ENCODE data around the gene ZNF282. TPM values are rescaled to one million over a fixed set of nuclear protein-coding genes. Genes with fewer than 3 reads are reported as not detected.
"Not testable (repeated sequence)": the region's sequence is repeated elsewhere in the genome, so short reads cannot be mapped to it uniquely, and the experiment has no call there.

Gene ZNF282
- total RNA-seq, 1 experiment from 2014 or later, result 38.2 TPM

GRCh38 chr7:149232362-149232761, 37.0 kb downstream of the ZNF282 start:
- BruUV-seq (replicated peaks), result no TSS peak
- TF ChIP-seq CTCF (conservative IDR thresholded peaks at IDR 0.05; ENCODE audit: low read depth, low read length) (no peak), EZH2 (IDR thresholded peaks at IDR 0.05; ENCODE audit: borderline replicate concordance, low read depth, low read length, poor library complexity, severe bottlenecking) (no peak)
- Histone ChIP-seq H3K36me3 (ENCODE audit: insufficient read depth, low read length, poor library complexity, severe bottlenecking) (no peaks in the 10 kb centered on the region), H3K4me3 (ENCODE audit: low read depth, low read length, poor library complexity, severe bottlenecking) (no peak overlapping the region), H3K4me1 (ENCODE audit: insufficient read depth, low read length, poor library complexity, severe bottlenecking) (peaks cover 10% of the 10 kb centered on the region), H3K27ac (ENCODE audit: low read depth, low read length, poor library complexity, severe bottlenecking) (no peak overlapping the region), H3K9me3 (ENCODE audit: low read depth, low read length, poor library complexity, severe bottlenecking) (no peaks in the 10 kb centered on the region), H3K27me3 (replicated peaks; ENCODE audit: insufficient read depth, low read depth, low read length, poor library complexity) (no peaks in the 10 kb centered on the region)
- CTCF ChIA-PET, result no interaction called here
- DNase-seq (ENCODE audit: low spot score), result no peak
- POLR2A ChIA-PET (ENCODE audit: low non-redundant PET), result no interaction called here
- intact Hi-C loops (cut with micrococcal nuclease; ENCODE audit: unreplicated experiment), result no loop called here

- H3K4me3 ChIP-seq (ENCODE audit: low read depth, low read length, poor library complexity, severe bottlenecking); intact Hi-C loops (cut with micrococcal nuclease; ENCODE audit: unreplicated experiment); POLR2A ChIA-PET (ENCODE audit: low non-redundant PET); DNase-seq (ENCODE audit: low spot score); H3K27ac ChIP-seq (ENCODE audit: low read depth, low read length, poor library complexity, severe bottlenecking); H3K27me3 ChIP-seq (replicated peaks; ENCODE audit: insufficient read depth, low read depth, low read length, poor library complexity); H3K9me3 ChIP-seq (ENCODE audit: low read depth, low read length, poor library complexity, severe bottlenecking); H3K4me1 ChIP-seq (ENCODE audit: insufficient read depth, low read length, poor library complexity, severe bottlenecking); BruUV-seq (replicated peaks); CTCF ChIA-PET; H3K36me3 ChIP-seq (ENCODE audit: insufficient read depth, low read length, poor library complexity, severe bottlenecking): not testable (repeated sequence)
Measured at GRCh38 chr7:149233655-149234204, 38.4 kb downstream of the ZNF282 start.

GRCh38 chr7:149237502-149237901, 42.2 kb downstream of the ZNF282 start:
- no TSS peak for BruUV-seq (replicated peaks)
- CTCF ChIA-PET, result no interaction called here
- POLR2A ChIA-PET (ENCODE audit: low non-redundant PET), result no interaction called here
- no peak overlapping the region for H3K27ac ChIP-seq (ENCODE audit: low read depth, low read length, poor library complexity, severe bottlenecking)
- H3K27me3 ChIP-seq (replicated peaks; ENCODE audit: insufficient read depth, low read depth, low read length, poor library complexity), result no peaks in the 10 kb centered on the region
- no peak overlapping the region for H3K4me3 ChIP-seq (ENCODE audit: low read depth, low read length, poor library complexity, severe bottlenecking)
- intact Hi-C loops (cut with micrococcal nuclease; ENCODE audit: unreplicated experiment), result no loop called here
- peaks cover under 1% of the 10 kb centered on the region for H3K9me3 ChIP-seq (ENCODE audit: low read depth, low read length, poor library complexity, severe bottlenecking)
- no peak for DNase-seq (ENCODE audit: low spot score)
- H3K4me1 ChIP-seq (ENCODE audit: insufficient read depth, low read length, poor library complexity, severe bottlenecking), result no peaks in the 10 kb centered on the region
- TF ChIP-seq CTCF (conservative IDR thresholded peaks at IDR 0.05; ENCODE audit: low read depth, low read length), result no peak
- TF ChIP-seq EZH2 (IDR thresholded peaks at IDR 0.05; ENCODE audit: borderline replicate concordance, low read depth, low read length, poor library complexity, severe bottlenecking), result no peak
- H3K36me3 ChIP-seq (ENCODE audit: insufficient read depth, low read length, poor library complexity, severe bottlenecking), result no peaks in the 10 kb centered on the region

GRCh38 chr7:149238051-149238450, 42.7 kb downstream of the ZNF282 start:
- Histone ChIP-seq H3K4me3 (ENCODE audit: low read depth, low read length, poor library complexity, severe bottlenecking) (no peak overlapping the region), H3K36me3 (ENCODE audit: insufficient read depth, low read length, poor library complexity, severe bottlenecking) (no peaks in the 10 kb centered on the region), H3K27ac (ENCODE audit: low read depth, low read length, poor library complexity, severe bottlenecking) (no peak overlapping the region), H3K27me3 (replicated peaks; ENCODE audit: insufficient read depth, low read depth, low read length, poor library complexity) (no peaks in the 10 kb centered on the region), H3K9me3 (ENCODE audit: low read depth, low read length, poor library complexity, severe bottlenecking) (peaks cover 6% of the 10 kb centered on the region), H3K4me1 (ENCODE audit: insufficient read depth, low read length, poor library complexity, severe bottlenecking) (no peaks in the 10 kb centered on the region)
- BruUV-seq (replicated peaks), result no TSS peak
- ChIA-PET CTCF (no interaction called here), POLR2A (ENCODE audit: low non-redundant PET) (no interaction called here)
- intact Hi-C loops (cut with micrococcal nuclease; ENCODE audit: unreplicated experiment), result no loop called here
- DNase-seq (ENCODE audit: low spot score), result no peak
- TF ChIP-seq CTCF (conservative IDR thresholded peaks at IDR 0.05; ENCODE audit: low read depth, low read length), result no peak
- no peak for TF ChIP-seq EZH2 (IDR thresholded peaks at IDR 0.05; ENCODE audit: borderline replicate concordance, low read depth, low read length, poor library complexity, severe bottlenecking)

All from A673 (cell line).